GM18526 (cell line): Measurements from ENCODE around the gene MS4A2.

Experiments
- POLR2A ChIP-seq: IDR thresholded peaks from 3 replicates; pipeline ENCODE4 v1.6.1; 2011; ENCODE audit not compliant: insufficient read length; ENCODE audit errors: extremely low read depth

The MS4A2 gene

DNA sequence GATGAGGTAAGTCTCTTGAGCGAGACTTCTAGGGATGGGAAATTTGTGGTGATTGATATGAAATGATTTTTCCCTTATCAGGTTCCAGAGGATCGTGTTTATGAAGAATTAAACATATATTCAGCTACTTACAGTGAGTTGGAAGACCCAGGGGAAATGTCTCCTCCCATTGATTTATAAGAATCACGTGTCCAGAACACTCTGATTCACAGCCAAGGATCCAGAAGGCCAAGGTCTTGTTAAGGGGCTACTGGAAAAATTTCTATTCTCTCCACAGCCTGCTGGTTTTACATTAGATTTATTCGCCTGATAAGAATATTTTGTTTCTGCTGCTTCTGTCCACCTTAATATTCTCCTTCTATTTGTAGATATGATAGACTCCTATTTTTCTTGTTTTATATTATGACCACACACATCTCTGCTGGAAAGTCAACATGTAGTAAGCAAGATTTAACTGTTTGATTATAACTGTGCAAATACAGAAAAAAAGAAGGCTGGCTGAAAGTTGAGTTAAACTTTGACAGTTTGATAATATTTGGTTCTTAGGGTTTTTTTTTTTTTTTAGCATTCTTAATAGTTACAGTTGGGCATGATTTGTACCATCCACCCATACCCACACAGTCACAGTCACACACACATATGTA lies 7.1 kb downstream of the MS4A2 start:
- TF ChIP-seq POLR2A, result no peak

DNA sequence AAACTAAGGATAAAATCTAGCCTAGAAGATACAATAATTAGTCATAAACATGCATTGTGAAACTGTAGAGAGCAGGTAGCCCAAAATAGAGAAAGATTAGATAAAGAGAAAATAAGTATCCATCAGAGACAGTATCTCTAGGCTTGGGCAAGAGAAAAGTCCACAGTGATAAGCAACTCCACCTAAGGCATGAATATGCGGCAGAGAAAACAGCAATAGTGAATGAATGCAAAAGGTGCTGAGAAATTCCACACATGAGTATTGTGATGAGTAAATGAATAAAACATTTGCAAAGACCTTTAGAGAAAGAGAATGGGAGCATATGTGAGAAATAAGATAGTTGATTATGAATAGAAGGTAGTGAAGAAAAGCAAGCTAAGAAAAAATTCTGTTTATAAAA lies 8.7 kb downstream of the MS4A2 start:
- TF ChIP-seq POLR2A, result no peak

DNA sequence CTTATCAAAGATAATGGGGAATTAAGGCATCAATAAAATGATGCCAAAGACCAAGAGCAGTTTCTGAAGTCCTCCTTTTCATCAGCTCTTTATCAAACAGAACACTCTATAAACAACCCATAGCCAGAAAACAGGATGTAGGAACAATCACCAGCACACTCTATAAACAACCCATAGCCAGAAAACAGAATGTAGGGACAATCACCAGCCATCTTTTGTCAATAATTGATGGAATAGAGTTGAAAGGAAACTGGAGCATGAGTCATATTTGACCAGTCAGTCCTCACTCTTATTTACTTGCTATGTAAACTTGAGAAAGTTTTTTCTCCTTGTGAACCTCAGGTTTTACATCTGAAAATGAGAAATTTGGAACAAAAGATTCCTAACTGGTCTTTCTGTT lies 10.0 kb downstream of the MS4A2 start:
- no peak for TF ChIP-seq POLR2A

DNA sequence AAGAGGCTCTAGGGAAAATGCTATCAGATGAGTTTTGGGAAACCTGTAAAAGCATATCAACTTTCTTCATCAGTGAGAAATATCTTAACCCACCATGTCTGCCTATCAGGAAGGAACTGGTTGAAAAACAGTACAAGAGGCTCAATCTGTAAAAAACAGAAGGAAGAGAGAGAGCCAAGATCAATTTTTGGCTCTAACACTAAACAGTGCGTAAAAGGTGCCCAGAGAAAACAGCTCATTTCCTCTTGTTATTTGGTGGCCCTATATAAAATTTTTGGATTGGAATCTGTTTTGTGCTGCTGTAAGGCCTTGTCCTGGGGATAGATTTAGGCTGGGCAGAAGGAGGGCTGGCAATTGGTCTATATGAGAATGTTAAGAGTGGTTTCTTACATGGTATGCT lies 12.1 kb downstream of the MS4A2 start:
- no peak for TF ChIP-seq POLR2A

DNA sequence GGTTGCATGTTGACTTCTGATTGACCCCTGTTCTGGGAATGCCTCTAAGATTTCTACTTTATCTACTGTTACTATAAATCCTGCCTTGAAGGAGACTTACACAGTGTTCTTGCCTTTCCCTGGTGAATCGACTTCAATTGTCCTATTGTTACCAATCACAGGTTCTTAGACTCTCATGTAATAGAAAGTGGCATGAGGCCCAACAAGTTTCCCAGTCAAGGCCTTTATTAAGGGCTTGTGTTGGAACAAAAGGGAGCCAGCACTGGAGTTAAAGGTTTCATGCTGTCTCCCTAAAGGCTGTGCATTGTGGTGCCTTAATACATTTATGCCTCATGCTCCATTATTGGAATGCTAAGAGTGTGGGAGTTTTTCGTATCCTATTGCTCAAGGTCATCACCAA lies 23.3 kb downstream of the MS4A2 start:
- no peak for TF ChIP-seq POLR2A

DNA sequence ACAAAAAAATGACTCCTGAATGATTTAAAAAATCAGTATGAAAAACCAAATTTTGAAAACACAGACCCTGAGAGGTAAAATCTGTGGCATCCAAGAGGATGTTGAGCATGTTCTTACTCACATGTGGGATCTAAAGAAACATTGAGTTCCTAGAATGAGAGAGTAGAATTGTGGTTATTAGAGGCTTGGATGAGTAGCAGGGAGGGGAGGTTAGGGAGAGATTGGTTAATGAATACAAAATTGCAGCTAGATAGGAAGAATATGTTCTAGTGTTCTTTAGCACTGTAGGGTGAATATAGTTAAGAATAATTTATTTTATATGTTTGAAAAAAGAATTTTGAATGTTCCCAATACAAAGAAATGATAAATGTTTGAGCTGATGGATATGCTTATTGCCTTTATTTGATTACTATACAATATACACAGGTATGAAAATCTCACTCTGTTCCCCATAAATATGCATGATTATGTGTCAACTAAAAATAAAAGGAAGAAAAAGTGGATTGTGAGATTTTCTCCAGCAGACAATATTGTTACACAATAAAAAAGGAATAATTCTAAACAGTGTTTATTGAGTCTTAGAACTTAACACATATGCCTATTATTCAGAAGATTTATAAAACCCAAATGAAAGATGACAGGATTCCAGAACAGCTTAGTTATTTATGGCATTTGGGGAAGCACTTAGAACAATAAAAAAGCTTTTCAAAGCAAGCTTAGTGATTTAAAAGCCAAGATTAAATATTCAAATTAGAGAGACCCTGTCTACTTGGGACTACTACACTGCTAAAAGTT lies 28.7 kb downstream of the MS4A2 start:
- no peak for TF ChIP-seq POLR2A

DNA sequence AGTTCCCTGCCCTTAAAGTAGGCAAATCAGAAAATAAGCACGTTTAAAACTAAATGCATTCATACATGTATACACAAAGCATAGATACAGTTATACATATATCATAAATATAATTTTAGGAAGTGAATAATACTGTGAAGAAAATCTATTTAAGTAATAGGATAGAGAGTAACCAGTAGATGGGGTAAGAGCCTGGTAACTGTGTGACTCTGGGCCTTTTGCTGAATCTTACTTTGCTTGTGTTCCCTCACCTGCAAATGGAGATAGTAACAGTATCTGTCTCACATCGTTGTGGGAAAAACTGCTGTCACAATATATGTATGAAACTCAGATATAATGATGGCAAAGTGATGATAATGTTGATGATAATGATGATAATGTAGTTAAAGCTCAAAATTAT lies 29.9 kb downstream of the MS4A2 start:
- no peak for TF ChIP-seq POLR2A

DNA sequence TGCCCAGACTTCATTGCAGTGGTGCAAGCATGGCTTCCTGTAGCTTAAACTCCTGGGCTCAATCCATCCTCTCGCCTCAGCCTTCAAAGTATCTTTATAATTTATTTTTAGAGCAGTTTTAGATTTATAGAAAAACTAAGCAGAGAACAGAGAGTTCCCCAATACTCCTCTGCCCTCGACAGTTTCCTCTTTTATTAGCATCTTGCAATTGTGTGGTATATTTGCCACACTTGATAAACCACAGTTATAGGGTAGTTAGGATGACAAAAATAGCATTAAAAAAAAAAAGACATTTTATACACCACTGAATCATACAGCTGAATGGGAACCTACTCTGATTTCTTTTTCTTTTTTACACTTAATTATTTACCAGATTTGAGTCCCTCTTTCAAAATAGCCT lies 31.2 kb downstream of the MS4A2 start:
- TF ChIP-seq POLR2A, result no peak

DNA sequence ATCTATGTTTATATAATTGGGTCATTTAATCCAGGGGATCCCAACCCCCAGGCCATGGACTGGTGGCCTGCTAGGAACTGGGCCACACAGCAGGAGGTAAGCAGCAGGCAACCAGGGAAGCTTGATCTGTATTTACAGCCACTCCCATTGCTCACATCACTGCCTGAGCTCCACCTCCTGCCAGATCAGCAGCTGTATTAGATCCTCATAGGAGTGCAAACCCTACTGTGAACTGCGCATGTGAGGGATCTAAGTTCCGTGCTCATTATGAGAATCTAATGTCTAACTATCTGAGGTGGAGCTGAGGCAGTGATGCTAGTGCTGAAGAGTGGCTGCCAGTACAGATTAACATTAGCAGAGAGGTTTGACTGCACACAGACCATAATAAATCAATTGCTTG lies 32.8 kb downstream of the MS4A2 start:
- TF ChIP-seq POLR2A, result no peak

DNA sequence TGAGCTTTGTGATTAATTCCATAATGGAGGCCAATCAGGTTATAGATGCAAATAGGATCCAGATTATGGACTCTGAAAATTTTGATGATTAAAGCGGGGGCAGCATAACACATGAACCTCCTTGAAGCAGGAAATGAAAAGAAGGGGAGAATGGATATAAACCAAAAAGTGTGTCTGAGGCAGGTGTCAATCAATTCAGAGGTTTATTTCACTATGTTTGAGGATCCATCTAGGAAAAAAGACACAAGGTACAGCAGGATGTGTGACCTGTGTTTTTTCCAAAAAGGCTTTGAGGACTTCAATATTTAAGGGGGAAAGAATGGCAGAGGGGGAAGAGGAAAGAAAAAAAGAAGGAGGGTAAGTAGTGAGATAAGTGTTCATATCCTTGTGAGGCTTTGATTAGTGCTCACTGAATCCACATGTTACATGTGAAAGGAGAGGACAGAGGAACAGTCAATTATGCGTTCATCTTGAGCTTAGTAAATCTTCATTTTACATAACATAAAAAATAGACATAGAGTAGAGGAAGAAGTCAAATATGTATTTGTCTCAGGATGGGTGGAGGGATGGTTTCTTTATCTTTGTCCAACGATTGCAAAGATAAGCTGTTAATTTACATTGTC lies 34.1 kb downstream of the MS4A2 start:
- no peak for TF ChIP-seq POLR2A

DNA sequence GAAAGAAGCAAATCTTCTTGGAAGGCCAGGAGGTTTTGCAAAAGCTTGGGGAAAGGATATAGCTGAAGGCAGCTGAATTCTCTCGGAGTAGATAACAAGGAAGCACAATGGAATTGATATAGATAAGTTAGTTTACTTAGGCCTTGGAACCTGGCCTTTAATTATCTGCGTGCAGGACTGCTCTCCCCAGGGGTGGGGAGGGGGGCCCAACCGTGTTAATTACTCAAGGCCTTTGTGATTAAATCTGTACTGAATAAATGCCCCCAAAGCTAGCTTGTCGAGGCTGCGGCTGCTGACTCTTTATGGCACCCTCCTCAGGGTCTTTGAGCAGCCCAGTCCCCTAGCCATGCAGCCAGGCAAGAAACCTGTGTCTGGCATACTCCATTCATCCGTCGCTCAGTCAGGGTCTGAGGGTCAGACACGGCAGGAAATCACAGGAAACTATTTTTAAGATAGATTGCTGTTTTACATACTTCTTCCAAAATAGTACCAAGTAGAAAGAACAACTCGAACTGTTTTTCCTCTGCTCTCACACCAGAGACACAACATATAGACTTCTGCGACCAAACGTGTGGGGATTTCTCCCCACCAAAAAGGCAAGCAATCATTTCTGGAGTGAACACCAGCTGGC lies 36.5 kb downstream of the MS4A2 start:
- TF ChIP-seq POLR2A, result no peak

DNA sequence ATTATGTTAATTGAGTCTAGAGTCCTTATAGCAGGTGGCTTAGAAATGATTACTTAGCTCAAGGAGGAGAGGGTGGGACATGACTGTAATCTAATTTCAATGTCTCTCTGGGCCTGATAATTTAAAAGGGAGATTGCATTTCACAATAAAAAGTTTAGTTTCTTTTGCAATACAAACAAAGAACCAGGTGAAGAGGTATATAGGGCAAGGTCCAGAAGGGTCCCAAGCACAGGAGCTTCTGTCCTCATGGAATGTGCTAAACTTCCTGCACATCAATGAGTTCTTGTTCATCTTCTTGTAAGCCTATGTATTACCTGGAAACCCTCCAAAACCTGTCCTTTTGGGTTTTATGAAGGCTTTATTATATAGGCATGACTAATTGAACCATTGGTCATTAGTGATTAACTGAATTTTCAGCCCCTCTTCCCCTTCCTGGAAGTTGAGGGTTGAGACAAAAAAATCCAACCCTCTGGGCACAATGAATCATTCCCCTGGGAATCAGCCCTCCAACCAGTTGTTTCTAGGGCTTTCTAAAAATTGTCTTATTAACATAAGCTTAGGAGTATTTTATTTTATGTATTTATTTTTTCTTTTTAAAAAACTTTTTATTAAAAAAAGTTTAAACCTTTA lies 37.6 kb downstream of the MS4A2 start:
- TF ChIP-seq POLR2A, result no peak

DNA sequence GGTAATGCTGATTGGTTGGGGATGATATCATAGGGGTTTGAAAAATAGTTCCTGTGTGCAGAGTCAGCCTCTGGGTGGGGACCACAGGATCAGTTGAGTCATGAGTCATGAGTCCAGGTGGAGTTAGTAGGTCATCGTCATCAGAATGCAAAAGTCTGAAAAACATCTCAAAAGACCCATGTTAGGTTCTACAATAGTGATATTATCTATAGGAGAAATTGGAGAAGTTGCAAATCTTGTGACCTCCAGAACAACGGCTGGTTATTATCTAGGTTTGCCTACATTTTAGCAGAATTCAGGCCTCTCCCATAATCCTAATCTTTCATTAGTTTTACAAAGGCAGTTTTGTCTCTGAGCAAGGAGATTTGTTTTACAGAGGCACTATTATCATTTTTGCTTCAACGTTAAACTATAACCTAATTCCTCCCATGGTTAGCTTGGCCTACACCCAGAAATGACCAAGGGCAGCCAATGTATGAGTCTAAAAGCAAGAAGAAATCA lies 38.9 kb downstream of the MS4A2 start:
- no peak for TF ChIP-seq POLR2A

DNA sequence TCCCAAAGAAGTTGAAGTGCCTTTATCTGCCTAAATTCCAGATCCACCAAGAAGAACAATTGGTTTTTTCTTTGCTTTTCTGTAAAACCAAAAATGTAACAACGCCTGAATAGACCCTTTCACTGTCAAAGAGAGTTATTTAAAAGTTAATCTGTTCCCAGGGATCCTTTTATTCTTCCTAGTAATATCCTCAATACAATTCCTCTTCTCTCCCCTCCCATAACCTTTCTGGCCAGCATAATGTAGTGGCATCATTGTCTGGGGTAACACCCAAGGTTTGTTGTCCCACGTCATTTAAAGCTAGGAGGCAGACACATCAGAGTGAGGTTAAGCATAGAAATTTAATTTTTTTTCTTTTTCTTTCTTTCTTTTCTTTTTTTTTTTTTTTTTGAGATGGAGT lies 39.9 kb downstream of the MS4A2 start:
- no peak for TF ChIP-seq POLR2A

DNA sequence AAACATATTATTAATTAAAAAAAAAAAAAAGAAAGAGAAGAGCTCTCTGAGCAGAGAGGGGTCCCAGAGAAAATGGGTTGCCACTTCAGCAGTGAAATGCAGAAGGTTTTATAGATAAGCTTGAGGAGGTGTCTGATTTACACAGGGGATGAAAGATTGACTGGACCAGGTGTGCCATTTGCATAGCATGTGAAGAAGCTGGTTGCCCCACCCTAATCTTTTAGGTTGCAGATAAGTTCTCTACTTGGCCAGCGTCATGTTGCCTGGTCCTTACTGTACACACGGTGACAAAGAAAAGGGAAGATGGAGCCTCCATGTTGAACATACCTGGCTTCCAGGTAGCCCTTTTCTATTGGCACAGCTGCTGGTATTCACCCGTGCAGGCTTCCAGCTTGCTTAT lies 41.4 kb downstream of the MS4A2 start:
- TF ChIP-seq POLR2A, result no peak
